ENCODE measurements around the gene MIA3. TPM values are rescaled to one million over a fixed set of nuclear protein-coding genes. Genes with fewer than 3 reads are reported as not detected.

MIA3 gene
- total RNA-seq, 1 donor from 2014 or later, result 24.3 TPM

DNA sequence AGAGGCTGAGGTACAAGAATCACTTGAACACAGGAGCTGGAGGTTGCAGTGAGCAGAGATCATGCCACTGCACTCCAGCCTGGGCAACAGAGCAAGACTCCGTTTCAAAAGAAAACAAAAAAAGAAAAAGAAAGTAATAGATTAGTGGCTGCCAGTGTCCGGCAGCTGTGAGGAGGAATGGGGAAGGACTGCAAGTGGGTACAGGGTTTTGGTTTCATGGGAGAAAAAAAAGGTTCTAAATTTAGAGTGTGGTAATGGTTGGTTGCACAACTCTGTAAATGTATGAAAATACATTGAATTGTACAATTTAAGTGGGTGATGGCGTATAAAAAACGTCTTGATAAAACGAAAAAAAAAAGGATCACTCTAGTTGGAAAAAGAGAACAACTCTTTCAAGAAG lies 34.8 kb upstream of the MIA3 start:
- Histone ChIP-seq H3K4me3 (no peak overlapping the region), H3K36me3 (peaks cover 0 to 14% of the 10 kb centered on the region in 2 donors), H3K9me3 (no peaks in the 10 kb centered on the region), H3K27me3 (no peaks in the 10 kb centered on the region), H3K27ac (no peak overlapping the region), H3K4me1 (peaks cover 7% of the 10 kb centered on the region)
- intact Hi-C loops (cut with DNase I), result no loop called here
- no peak for DNase-seq (ENCODE audit: extremely low spot score in 2 of 2)
- TF ChIP-seq POLR2A (IDR thresholded peaks at IDR 0.05) (no peak), POLR2AphosphoS5 (IDR thresholded peaks at IDR 0.05; ENCODE audit: insufficient read depth in 1 of 2, low read depth in 1 of 2) (no peak)
- TF ChIP-seq, protein P1, sequence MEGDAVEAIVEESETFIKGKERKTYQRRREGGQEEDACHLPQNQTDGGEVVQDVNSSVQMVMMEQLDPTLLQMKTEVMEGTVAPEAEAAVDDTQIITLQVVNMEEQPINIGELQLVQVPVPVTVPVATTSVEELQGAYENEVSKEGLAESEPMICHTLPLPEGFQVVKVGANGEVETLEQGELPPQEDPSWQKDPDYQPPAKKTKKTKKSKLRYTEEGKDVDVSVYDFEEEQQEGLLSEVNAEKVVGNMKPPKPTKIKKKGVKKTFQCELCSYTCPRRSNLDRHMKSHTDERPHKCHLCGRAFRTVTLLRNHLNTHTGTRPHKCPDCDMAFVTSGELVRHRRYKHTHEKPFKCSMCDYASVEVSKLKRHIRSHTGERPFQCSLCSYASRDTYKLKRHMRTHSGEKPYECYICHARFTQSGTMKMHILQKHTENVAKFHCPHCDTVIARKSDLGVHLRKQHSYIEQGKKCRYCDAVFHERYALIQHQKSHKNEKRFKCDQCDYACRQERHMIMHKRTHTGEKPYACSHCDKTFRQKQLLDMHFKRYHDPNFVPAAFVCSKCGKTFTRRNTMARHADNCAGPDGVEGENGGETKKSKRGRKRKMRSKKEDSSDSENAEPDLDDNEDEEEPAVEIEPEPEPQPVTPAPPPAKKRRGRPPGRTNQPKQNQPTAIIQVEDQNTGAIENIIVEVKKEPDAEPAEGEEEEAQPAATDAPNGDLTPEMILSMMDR (IDR thresholded peaks at IDR 0.05), result no peak

DNA sequence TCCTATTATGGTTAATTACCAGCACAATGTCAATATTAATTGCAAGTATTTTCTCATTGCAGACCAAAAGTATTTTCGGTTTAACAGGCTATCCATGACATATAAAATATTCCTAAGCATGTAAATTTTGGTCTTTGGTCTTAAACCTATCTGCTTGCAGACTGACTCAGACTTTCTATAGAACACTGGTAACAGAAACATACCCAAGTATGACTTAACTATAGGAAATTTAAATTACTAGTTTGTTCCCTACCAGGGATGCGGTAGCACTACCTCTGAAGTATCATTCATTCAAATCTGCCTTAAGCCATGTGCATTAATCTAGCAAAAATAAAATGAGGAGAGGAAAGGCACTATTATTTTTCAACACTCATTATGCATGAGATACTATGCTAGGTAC lies 31.1 kb upstream of the MIA3 start:
- Histone ChIP-seq H3K27ac (no peak overlapping the region), H3K27me3 (no peaks in the 10 kb centered on the region)
- intact Hi-C loops (cut with DNase I), result no loop called here

DNA sequence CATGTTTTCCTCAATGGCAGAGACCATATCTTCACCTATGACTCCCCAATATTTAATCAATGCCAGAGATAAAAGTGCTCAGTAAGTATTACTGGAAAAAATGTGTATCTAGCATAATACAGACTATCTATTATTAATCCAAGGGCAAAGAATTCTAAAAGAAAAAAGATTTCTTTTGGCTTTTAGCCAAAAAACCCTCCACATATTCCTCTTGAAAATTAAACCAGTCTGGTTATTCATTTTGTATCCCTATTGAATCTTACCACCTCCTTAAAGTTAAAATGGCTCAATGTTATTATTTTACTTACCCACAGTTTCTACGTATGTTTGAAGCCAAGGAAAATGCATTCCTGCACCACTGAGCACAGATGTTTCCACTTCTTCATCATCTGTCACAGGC lies 29.8 kb upstream of the MIA3 start:
- H3K27ac ChIP-seq, result no peak overlapping the region
- H3K9me3 ChIP-seq, result no peaks in the 10 kb centered on the region
- no peak for TF ChIP-seq POLR2AphosphoS5 (IDR thresholded peaks at IDR 0.05; ENCODE audit: insufficient read depth in 1 of 2, low read depth in 1 of 2)
- TF ChIP-seq, protein P1 (IDR thresholded peaks at IDR 0.05), result no peak
- no peak for TF ChIP-seq POLR2A (IDR thresholded peaks at IDR 0.05)
- no peak for DNase-seq (ENCODE audit: extremely low spot score in 2 of 2)
- peaks cover 0 to 14% of the 10 kb centered on the region in 2 donors for H3K36me3 ChIP-seq
- intact Hi-C loops (cut with DNase I), result no loop called here
- H3K4me3 ChIP-seq, result no peak overlapping the region
- peaks cover 28% of the 10 kb centered on the region for H3K4me1 ChIP-seq
- no peaks in the 10 kb centered on the region for H3K27me3 ChIP-seq

More for the DNA sequence above, 31.1 kb upstream of the MIA3 start:
- Histone ChIP-seq H3K4me3 (no peak overlapping the region), H3K36me3 (peaks cover 0 to 14% of the 10 kb centered on the region in 2 donors), H3K4me1 (peaks cover 28% of the 10 kb centered on the region), H3K9me3 (no peaks in the 10 kb centered on the region)
- no peak for DNase-seq (ENCODE audit: extremely low spot score in 2 of 2)
- TF ChIP-seq, protein P1 (IDR thresholded peaks at IDR 0.05), result no peak
- TF ChIP-seq POLR2A (IDR thresholded peaks at IDR 0.05), result no peak
- no peak for TF ChIP-seq POLR2AphosphoS5 (IDR thresholded peaks at IDR 0.05; ENCODE audit: insufficient read depth in 1 of 2, low read depth in 1 of 2)

DNA sequence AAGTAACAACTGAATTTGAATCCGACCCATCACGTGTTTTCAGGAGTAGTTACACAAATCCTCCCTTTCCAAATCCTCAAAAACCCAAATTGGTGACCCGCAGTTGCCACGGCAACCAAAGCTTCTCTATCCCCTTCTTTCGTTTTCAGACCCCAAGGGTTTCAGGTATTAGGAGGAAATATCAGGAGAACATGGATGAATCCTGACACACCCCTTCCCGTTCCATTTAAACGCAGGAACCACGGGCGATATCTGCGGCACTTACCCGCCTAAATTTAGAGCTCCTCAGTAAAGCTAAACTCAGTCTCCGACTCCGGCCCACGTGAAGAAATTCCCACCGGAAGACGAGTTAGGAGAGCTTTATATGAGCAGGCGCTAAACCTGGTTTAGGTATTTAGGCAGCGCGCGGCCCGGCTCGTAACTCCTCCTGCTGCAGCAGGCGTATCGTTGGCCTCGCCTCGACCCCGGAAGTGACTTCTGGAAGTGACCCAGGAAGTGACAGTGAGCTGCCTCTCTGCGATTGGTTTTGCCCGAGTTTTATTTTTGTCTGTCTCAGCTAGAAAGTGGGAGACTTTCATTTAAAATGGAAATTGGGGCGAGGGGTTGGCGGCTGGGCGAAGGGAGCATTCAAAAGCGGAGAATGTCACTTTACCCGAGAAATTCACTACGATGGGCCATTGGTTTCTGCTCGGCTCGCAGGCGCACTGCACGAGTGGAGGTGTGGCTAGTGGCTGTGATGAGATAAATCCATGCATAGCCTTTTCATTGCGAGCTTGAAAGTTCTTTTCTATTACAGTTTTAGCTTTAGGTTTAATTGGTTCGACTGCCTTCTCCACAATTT lies 28.2 kb upstream of the MIA3 start, which contains the start of gene TAF1A:
TAF1A (minus strand) TSS at position 472 of the 841 bp plus-strand sequence.
- Histone ChIP-seq H3K9me3 (no peaks in the 10 kb centered on the region), H3K4me3 (peak within 1 kb of the TSS; percentile 58 to 75), H3K4me1 (peaks cover 28% of the 10 kb centered on the region), H3K36me3 (peaks cover 0 to 10% of the 10 kb centered on the region in 2 donors), H3K27me3 (no peaks in the 10 kb centered on the region), H3K27ac (peak within 1 kb of the TSS; percentile 84)
- DNase-seq (ENCODE audit: extremely low spot score in 2 of 2), result peak in 1 of 2 donors; percentile 89
- intact Hi-C loops (cut with DNase I), result no loop called here
- TF ChIP-seq POLR2AphosphoS5 (IDR thresholded peaks at IDR 0.05; ENCODE audit: insufficient read depth in 1 of 2, low read depth in 1 of 2) (peak; percentile 73 to 80), POLR2A (IDR thresholded peaks at IDR 0.05) (no peak)
- TF ChIP-seq, protein P1 (IDR thresholded peaks at IDR 0.05), result no peak

DNA sequence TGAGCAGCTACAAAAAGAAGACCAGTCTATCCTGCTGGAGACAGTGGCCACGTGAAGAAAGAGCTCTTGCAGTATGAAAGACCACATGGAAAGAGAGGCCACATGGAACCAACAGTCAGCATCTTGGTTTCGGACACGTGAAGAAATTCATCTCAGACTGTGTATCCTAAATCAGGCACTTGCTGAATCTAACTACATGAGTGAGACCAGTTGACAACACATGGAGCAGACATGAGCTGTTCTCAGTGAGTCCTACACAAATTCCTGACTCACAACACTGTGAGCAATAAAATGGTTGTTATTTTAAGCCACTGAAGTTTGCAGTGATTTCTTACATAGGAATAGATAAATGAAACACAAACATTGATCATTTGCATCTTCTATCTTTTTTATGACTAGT lies 25.7 kb upstream of the MIA3 start:
- Histone ChIP-seq H3K27me3 (no peaks in the 10 kb centered on the region), H3K36me3 (peaks cover 0 to 5% of the 10 kb centered on the region in 2 donors), H3K27ac (no peak overlapping the region), H3K4me1 (peaks cover 28% of the 10 kb centered on the region), H3K4me3 (no peak overlapping the region), H3K9me3 (no peaks in the 10 kb centered on the region)
- TF ChIP-seq POLR2AphosphoS5 (IDR thresholded peaks at IDR 0.05; ENCODE audit: insufficient read depth in 1 of 2, low read depth in 1 of 2) (no peak), POLR2A (IDR thresholded peaks at IDR 0.05) (no peak)
- TF ChIP-seq, protein P1 (IDR thresholded peaks at IDR 0.05), result no peak
- intact Hi-C loops (cut with DNase I), result no loop called here
- DNase-seq (ENCODE audit: extremely low spot score in 2 of 2), result no peak
